Measurements from ENCODE around the gene TTN.

The TTN gene

GRCh38 chr2:178756843-178757242, 50.4 kb downstream of the TTN start:
- no peak overlapping the region for H3K4me3 ChIP-seq (ENCODE audit: low read depth, low read length)

GRCh38 chr2:178756343-178756742, 50.9 kb downstream of the TTN start:
- no peak overlapping the region for H3K4me3 ChIP-seq (ENCODE audit: low read depth, low read length)

- H3K4me3 ChIP-seq (ENCODE audit: low read depth, low read length): no peak overlapping the region
Measured at GRCh38 chr2:178747767-178748166, 59.5 kb downstream of the TTN start.

- H3K4me3 ChIP-seq (ENCODE audit: low read depth, low read length): no peak overlapping the region
Measured at GRCh38 chr2:178734518-178734917, 72.7 kb downstream of the TTN start.

- H3K4me3 ChIP-seq (ENCODE audit: low read depth, low read length): no peak overlapping the region
Measured at GRCh38 chr2:178733975-178734374, 73.2 kb downstream of the TTN start.

GRCh38 chr2:178732913-178733312, 74.3 kb downstream of the TTN start:
- H3K4me3 ChIP-seq (ENCODE audit: low read depth, low read length): no peak overlapping the region

GRCh38 chr2:178731300-178731699, 75.9 kb downstream of the TTN start:
- H3K4me3 ChIP-seq (ENCODE audit: low read depth, low read length): no peak overlapping the region

- H3K4me3 ChIP-seq (ENCODE audit: low read depth, low read length): no peak overlapping the region
Measured at GRCh38 chr2:178730049-178730448, 77.2 kb downstream of the TTN start.

GRCh38 chr2:178723786-178724346, 83.4 kb downstream of the TTN start:
- no peak overlapping the region for H3K4me3 ChIP-seq (ENCODE audit: low read depth, low read length)

- H3K4me3 ChIP-seq (ENCODE audit: low read depth, low read length): no peak overlapping the region
Measured at GRCh38 chr2:178722296-178722695, 84.9 kb downstream of the TTN start.

GRCh38 chr2:178718988-178719387, 88.2 kb downstream of the TTN start:
- no peak overlapping the region for H3K4me3 ChIP-seq (ENCODE audit: low read depth, low read length)

- no peak overlapping the region for H3K4me3 ChIP-seq (ENCODE audit: low read depth, low read length)
Measured at GRCh38 chr2:178718283-178718682, 88.9 kb downstream of the TTN start.

GRCh38 chr2:178716394-178716793, 90.8 kb downstream of the TTN start:
- no peak overlapping the region for H3K4me3 ChIP-seq (ENCODE audit: low read depth, low read length)

GRCh38 chr2:178715366-178715765, 91.9 kb downstream of the TTN start:
- no peak overlapping the region for H3K4me3 ChIP-seq (ENCODE audit: low read depth, low read length)

- no peak overlapping the region for H3K4me3 ChIP-seq (ENCODE audit: low read depth, low read length)
Measured at GRCh38 chr2:178707476-178707875, 99.7 kb downstream of the TTN start.

GRCh38 chr2:178704876-178705275, 102.3 kb downstream of the TTN start:
- no peak overlapping the region for H3K4me3 ChIP-seq (ENCODE audit: low read depth, low read length)

- no peak overlapping the region for H3K4me3 ChIP-seq (ENCODE audit: low read depth, low read length)
Measured at GRCh38 chr2:178702361-178702760, 104.9 kb downstream of the TTN start.

- H3K4me3 ChIP-seq (ENCODE audit: low read depth, low read length): no peak overlapping the region
Measured at GRCh38 chr2:178700922-178701342, 106.3 kb downstream of the TTN start.

- H3K4me3 ChIP-seq (ENCODE audit: low read depth, low read length): no peak overlapping the region
Measured at GRCh38 chr2:178700136-178700535, 107.1 kb downstream of the TTN start.

- H3K4me3 ChIP-seq (ENCODE audit: low read depth, low read length): no peak overlapping the region
Measured at GRCh38 chr2:178692845-178693244, 114.4 kb downstream of the TTN start.

GRCh38 chr2:178689808-178690207, 117.4 kb downstream of the TTN start:
- H3K4me3 ChIP-seq (ENCODE audit: low read depth, low read length): no peak overlapping the region

GRCh38 chr2:178683877-178684276, 123.3 kb downstream of the TTN start:
- no peak overlapping the region for H3K4me3 ChIP-seq (ENCODE audit: low read depth, low read length)

GRCh38 chr2:178681081-178681480, 126.1 kb downstream of the TTN start:
- H3K4me3 ChIP-seq (ENCODE audit: low read depth, low read length): no peak overlapping the region
